ENCODE results near the gene ELL. TPM values are rescaled to one million over a fixed set of nuclear protein-coding genes. Genes with fewer than 3 reads are reported as not detected.

The ELL gene
- total RNA-seq, 1 experiment from 2014 or later, result 22.9 TPM

DNA sequence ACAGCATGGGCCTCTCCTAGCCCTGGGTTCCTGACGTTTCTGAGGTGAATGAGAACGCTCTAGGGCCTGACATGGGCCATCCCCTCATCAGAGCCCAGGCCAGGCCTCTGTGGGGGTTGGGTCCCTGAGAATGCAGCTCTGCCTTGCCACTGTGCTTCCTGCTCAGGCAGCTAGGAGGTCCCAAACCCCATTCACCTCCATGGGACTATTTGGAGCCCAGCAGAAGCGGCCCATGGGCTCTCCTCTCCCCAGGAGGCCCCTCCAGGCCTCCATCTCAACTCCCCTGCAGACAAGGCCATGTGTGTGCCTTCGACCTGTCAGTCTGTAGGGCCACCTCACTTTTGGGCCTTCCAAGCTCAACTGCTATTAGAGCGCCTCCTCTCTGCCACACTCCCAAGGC, 36.9 kb downstream of the ELL start:
- Histone ChIP-seq H3K4me3 (replicated peaks in 1 of 2; ENCODE audit: low read depth in 1 of 2, low read length in 2 of 2) (no peak overlapping the region), H3K9me3 (ENCODE audit: control insufficient read depth in 1 of 2, insufficient read depth in 1 of 2, low read depth in 1 of 2, low read length in 2 of 2) (no peaks in the 10 kb centered on the region), H3K27ac (ENCODE audit: low read depth, low read length) (no peak overlapping the region), H3K27me3 (ENCODE audit: insufficient read depth, low read length) (no peaks in the 10 kb centered on the region), H3K9ac (ENCODE audit: low read length) (no peak overlapping the region), H3K36me3 (ENCODE audit: control insufficient read depth in 1 of 2, insufficient read depth in 2 of 2, low read length in 2 of 2) (no peaks in the 10 kb centered on the region), H3K79me2 (ENCODE audit: insufficient read depth, low read length) (peaks cover 92% of the 10 kb centered on the region), H4K20me1 (ENCODE audit: insufficient read depth) (peaks cover 2% of the 10 kb centered on the region; the same call in 1 of the 2 replicates), H3K4me2 (ENCODE audit: low read length) (no peak overlapping the region), H2AFZ (ENCODE audit: low read depth, low read length, poor library complexity, severe bottlenecking) (no peak overlapping the region), H3K9me2 (ENCODE audit: insufficient read depth) (no peaks in the 10 kb centered on the region), H3K4me1 (ENCODE audit: control insufficient read depth in 1 of 2, insufficient read depth in 2 of 2, low read length in 2 of 2) (peaks cover 38 to 54% of the 10 kb centered on the region in 2 experiments)
- ATAC-seq (no peak), DNase-seq (ENCODE audit: low read depth, low spot score) (no peak)
- intact Hi-C loops (cut with micrococcal nuclease), result no loop called here
- ChIA-PET RAD21 (ENCODE audit: low non-redundant PET in 1 of 2, low total read pairs in 2 of 2, uncharacterized antibody in 2 of 2, unreplicated experiment in 2 of 2) (no interaction called here), CTCF (interaction anchor here (0.8 to 1.0 kb wide), 2 partner anchors 11 to 73 kb away, joined by 3 to 4 read pairs; partner anchors contain the start of gene KXD1), POLR2A (interaction anchor here (0.6 kb wide), 1 partner anchor 103 kb away, joined by 4 read pairs; no protein-coding TSS in a partner anchor)
- TF ChIP-seq JUND (IDR thresholded peaks at IDR 0.05) (no peak), EZH2 (IDR thresholded peaks at IDR 0.05) (no peak), FOSL1 (IDR thresholded peaks at IDR 0.05; ENCODE audit: low read depth) (no peak)
- TF ChIP-seq, protein P1, sequence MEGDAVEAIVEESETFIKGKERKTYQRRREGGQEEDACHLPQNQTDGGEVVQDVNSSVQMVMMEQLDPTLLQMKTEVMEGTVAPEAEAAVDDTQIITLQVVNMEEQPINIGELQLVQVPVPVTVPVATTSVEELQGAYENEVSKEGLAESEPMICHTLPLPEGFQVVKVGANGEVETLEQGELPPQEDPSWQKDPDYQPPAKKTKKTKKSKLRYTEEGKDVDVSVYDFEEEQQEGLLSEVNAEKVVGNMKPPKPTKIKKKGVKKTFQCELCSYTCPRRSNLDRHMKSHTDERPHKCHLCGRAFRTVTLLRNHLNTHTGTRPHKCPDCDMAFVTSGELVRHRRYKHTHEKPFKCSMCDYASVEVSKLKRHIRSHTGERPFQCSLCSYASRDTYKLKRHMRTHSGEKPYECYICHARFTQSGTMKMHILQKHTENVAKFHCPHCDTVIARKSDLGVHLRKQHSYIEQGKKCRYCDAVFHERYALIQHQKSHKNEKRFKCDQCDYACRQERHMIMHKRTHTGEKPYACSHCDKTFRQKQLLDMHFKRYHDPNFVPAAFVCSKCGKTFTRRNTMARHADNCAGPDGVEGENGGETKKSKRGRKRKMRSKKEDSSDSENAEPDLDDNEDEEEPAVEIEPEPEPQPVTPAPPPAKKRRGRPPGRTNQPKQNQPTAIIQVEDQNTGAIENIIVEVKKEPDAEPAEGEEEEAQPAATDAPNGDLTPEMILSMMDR (IDR thresholded peaks at IDR 0.05 in 2 of 3, conservative IDR thresholded peaks at IDR 0.05 in 1 of 3; ENCODE audit: borderline replicate concordance in 1 of 3, insufficient read depth in 1 of 3, low read depth in 2 of 3, low read length in 2 of 3), result peak in 2 of 3 experiments; percentile 1 to 25; a peak in 2 of 6 replicates
- no TSS peak for BruUV-seq (replicated peaks)

DNA sequence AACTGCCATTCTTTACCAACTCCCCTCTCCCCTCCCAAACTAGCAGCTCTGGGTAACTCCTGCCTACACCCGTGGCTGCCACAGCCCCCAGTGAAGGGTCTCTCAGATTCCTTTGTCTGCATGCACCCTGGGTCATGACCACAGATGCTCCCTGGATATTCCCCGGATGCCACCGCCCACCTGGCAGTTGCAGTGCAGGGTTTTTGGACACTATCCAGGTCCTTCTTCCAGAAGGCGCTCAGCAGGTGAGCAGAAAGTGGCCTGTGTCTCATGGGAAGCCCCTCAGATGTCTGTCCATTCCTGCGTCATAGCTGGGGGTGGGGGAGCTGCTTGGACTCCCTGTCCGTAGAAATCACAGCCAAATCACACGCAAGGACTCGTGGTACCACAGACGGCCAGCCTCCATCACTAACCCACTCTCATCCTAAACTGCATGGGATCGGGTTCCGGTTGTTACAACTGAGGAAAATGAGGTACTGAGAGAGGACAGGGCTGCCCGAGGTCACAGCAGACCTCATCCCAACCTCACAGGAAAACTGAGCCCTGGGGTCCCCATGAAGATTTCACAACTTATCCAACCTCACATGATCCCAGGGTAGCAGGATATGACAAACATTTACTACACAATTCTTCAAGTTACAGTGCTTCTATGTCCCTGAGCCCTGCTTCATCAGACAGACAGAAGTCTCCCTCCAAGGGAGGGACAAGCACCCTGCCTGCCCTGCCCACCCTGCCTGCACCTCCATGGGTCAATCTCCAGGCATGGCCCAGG, 38.6 kb downstream of the ELL start:
- H3K4me1 ChIP-seq (ENCODE audit: control insufficient read depth in 1 of 2, insufficient read depth in 2 of 2, low read length in 2 of 2), result peaks cover 45 to 60% of the 10 kb centered on the region in 2 experiments
- no peak for DNase-seq (ENCODE audit: low read depth, low spot score)
- POLR2A ChIA-PET, result no interaction called here

More for the DNA sequence above, 38.6 kb downstream of the ELL start:
- Histone ChIP-seq H3K9me3 (ENCODE audit: control insufficient read depth in 1 of 2, insufficient read depth in 1 of 2, low read depth in 1 of 2, low read length in 2 of 2) (no peaks in the 10 kb centered on the region), H4K20me1 (ENCODE audit: insufficient read depth) (peaks cover 2% of the 10 kb centered on the region; the same call in 1 of the 2 replicates), H3K36me3 (ENCODE audit: control insufficient read depth in 1 of 2, insufficient read depth in 2 of 2, low read length in 2 of 2) (no peaks in the 10 kb centered on the region), H3K27me3 (ENCODE audit: insufficient read depth, low read length) (no peaks in the 10 kb centered on the region), H2AFZ (ENCODE audit: low read depth, low read length, poor library complexity, severe bottlenecking) (no peak overlapping the region), H3K4me2 (ENCODE audit: low read length) (no peak overlapping the region; the same call in 1 of the 2 replicates), H3K4me3 (replicated peaks in 1 of 2; ENCODE audit: low read depth in 1 of 2, low read length in 2 of 2) (no peak overlapping the region), H3K27ac (ENCODE audit: low read depth, low read length) (peak overlapping the region; percentile 7; the same call in 1 of the 2 replicates), H3K9me2 (ENCODE audit: insufficient read depth) (no peaks in the 10 kb centered on the region), H3K79me2 (ENCODE audit: insufficient read depth, low read length) (peaks cover 92% of the 10 kb centered on the region), H3K9ac (ENCODE audit: low read length) (no peak overlapping the region)
- BruUV-seq (replicated peaks), result no TSS peak
- no peak for TF ChIP-seq EZH2phosphoT487 (IDR thresholded peaks at IDR 0.05; ENCODE audit: borderline replicate concordance)
- TF ChIP-seq POLR2A (IDR thresholded peaks at IDR 0.05; ENCODE audit: borderline replicate concordance, extremely low read depth, insufficient read depth, insufficient read length), result no peak
- TF ChIP-seq, protein P2, sequence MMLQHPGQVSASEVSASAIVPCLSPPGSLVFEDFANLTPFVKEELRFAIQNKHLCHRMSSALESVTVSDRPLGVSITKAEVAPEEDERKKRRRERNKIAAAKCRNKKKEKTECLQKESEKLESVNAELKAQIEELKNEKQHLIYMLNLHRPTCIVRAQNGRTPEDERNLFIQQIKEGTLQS (IDR thresholded peaks at IDR 0.05), result no peak
- TF ChIP-seq EZH2 (IDR thresholded peaks at IDR 0.05), result no peak
- TF ChIP-seq FOSL1 (IDR thresholded peaks at IDR 0.05; ENCODE audit: low read depth), result no peak
- TF ChIP-seq, protein P3, sequence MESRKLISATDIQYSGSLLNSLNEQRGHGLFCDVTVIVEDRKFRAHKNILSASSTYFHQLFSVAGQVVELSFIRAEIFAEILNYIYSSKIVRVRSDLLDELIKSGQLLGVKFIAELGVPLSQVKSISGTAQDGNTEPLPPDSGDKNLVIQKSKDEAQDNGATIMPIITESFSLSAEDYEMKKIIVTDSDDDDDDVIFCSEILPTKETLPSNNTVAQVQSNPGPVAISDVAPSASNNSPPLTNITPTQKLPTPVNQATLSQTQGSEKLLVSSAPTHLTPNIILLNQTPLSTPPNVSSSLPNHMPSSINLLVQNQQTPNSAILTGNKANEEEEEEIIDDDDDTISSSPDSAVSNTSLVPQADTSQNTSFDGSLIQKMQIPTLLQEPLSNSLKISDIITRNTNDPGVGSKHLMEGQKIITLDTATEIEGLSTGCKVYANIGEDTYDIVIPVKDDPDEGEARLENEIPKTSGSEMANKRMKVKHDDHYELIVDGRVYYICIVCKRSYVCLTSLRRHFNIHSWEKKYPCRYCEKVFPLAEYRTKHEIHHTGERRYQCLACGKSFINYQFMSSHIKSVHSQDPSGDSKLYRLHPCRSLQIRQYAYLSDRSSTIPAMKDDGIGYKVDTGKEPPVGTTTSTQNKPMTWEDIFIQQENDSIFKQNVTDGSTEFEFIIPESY (IDR thresholded peaks at IDR 0.05; ENCODE audit: extremely low read depth, insufficient replicate concordance, low read length), result no peak
- no peak for TF ChIP-seq SIN3A (IDR thresholded peaks at IDR 0.05; ENCODE audit: low read depth)
- no peak for TF ChIP-seq EGR1 (IDR thresholded peaks at IDR 0.05; ENCODE audit: low read depth)
- TF ChIP-seq CEBPB (IDR thresholded peaks at IDR 0.05; ENCODE audit: low read depth), result no peak
- TF ChIP-seq JUND (IDR thresholded peaks at IDR 0.05), result no peak
- TF ChIP-seq, protein P4, sequence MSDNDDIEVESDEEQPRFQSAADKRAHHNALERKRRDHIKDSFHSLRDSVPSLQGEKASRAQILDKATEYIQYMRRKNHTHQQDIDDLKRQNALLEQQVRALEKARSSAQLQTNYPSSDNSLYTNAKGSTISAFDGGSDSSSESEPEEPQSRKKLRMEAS (IDR thresholded peaks at IDR 0.05), result no peak
- RAD21 ChIA-PET (ENCODE audit: low non-redundant PET in 1 of 2, low total read pairs in 2 of 2, uncharacterized antibody in 2 of 2, unreplicated experiment in 2 of 2), result no interaction called here
- no peak for ATAC-seq
- intact Hi-C loops (cut with micrococcal nuclease), result no loop called here
- CTCF ChIA-PET, result interaction anchor here (0.9 to 1.2 kb wide), 2 partner anchors 36 to 110 kb away, joined by 3 read pairs; no protein-coding TSS in a partner anchor
